GM18508 (cell line): ENCODE data around the gene PLCD1.
"Not testable (repeated sequence)": the region's sequence is repeated elsewhere in the genome, so short reads cannot be mapped to it uniquely, and the experiment has no call there.

Experiments
- ATAC-seq: cut with Tn5 transposase; IDR thresholded peaks from one replicate; pipeline ENCODE4 v1.9.1; 2021; ENCODE audit warnings: moderate number of reproducible peaks; ENCODE audit not compliant: insufficient read depth, unreplicated experiment

The PLCD1 gene

GRCh38 chr3:38029400-38030125 is at the start of gene PLCD1:
Gene PLCD1 (minus strand): TSS chr3:38029642. CDS start chr3:38029539, 103 bp downstream.
- ATAC-seq = no peak

DNA sequence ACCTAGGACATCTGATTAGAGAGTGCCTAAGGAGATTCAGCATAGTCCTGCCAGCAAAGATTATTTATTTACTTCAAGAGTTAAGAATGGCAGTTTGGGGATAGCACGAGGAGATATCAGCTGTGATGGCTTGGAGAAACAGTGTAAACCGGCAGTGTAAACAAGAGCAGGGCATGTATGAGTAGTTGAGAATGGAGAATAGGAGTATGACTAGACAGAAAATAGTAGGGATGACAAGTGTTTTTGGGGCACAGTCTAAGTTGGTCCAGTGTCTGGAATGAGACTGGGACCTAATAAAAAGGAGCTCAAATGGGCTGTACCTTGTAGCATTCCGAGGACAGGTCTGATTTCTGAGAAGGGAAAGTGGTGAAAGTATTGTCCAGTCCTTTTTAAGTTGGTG is 47.6 kb upstream of the PLCD1 start:
- not testable (repeated sequence) for ATAC-seq

DNA sequence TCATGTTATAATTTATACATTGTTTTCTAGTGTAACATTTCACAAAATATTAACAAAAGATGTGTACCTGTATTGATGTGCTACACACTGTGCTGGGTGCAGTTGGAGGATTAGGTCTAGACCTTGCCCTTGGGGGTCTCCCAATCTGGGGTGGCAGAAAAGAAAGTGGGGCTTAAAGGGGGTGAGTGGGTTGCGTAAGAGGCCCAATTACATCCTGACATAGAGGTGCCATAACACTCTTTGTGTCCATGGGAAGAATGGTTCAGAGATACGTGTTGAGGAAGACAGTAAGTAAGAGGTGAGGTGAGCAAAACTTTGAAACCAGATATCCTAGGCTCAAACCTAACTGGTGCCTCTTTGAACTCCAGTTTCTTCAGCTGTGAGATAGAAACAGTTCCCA is 40.6 kb upstream of the PLCD1 start:
- no peak for ATAC-seq

GRCh38 chr3:38067508-38068233 is 38.2 kb upstream of the PLCD1 start:
- no peak for ATAC-seq

DNA sequence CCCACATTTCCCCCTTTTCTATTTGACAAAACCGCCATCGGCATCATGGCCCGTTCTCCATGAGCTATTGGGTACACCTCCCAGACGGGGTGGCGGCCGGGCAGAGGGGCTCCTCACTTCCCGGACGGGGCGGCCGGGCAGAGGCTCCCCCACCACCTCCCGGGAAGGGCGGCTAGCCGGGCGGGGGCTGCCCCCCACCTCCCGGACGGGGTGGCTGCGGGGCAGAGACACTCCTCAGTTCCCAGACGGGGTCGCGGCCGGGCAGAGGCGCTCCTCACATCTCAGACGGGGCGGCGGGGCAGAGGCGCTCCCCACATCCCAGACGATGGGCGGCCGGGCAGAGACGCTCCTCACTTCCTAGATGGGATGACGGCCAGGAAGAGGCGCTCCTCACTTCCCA is 35.0 kb upstream of the PLCD1 start:
- ATAC-seq = not testable (repeated sequence)

- ATAC-seq = no peak
Observed at GRCh38 chr3:38062809-38063208, 33.4 kb upstream of the PLCD1 start.

- no peak for ATAC-seq
Observed at GRCh38 chr3:38059591-38059990, 30.1 kb upstream of the PLCD1 start.

- no peak for ATAC-seq
Observed at GRCh38 chr3:38059148-38059547, 29.7 kb upstream of the PLCD1 start.

- ATAC-seq = no peak
Observed at GRCh38 chr3:38054499-38055001, 25.1 kb upstream of the PLCD1 start.

GRCh38 chr3:38053813-38054498 is 24.5 kb upstream of the PLCD1 start:
- ATAC-seq = not testable (repeated sequence)

DNA sequence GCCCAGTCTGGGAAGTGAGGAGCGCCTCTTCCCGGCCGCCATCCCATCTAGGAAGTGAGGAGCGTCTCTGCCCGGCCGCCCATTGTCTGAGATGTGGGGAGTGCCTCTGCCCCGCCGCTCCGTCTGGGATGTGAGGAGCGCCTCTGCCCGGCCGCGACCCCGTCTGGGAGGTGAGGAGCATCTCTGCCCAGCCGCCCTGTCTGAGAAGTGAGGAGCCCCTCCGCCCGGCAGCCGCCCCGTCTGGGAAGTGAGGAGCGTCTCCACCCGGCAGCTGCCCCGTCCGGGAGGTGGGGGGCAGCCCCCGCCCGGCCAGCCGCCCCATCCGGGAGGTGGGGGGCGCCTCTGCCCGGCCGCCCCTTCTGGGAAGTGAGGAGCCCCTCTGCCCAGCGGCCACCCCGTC is 23.8 kb upstream of the PLCD1 start:
- not testable (repeated sequence) for ATAC-seq

DNA sequence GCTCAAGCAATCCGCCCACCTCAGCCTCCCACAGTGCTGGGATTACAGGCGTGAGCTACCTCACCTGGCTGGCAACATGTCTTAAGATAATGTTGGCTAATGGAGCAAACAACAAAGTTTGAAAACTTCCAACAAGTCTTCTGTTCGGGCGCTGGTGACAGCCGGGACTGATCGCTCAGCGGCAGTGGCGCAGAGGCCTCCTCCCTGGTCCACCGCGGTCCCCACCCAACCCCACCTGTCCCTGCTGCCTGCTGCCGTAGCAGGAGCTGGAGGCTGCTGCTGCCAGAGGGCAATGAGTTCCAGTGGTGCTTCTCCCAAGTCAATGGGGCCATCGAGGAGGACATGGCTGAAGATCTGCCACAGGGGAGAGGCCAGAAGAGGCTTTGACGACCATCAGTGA is 21.7 kb upstream of the PLCD1 start:
- no peak for ATAC-seq

- ATAC-seq = no peak
Observed at GRCh38 chr3:38049358-38050126, 20.1 kb upstream of the PLCD1 start.

- ATAC-seq = no peak
Observed at GRCh38 chr3:38047896-38048295, 18.5 kb upstream of the PLCD1 start.

DNA sequence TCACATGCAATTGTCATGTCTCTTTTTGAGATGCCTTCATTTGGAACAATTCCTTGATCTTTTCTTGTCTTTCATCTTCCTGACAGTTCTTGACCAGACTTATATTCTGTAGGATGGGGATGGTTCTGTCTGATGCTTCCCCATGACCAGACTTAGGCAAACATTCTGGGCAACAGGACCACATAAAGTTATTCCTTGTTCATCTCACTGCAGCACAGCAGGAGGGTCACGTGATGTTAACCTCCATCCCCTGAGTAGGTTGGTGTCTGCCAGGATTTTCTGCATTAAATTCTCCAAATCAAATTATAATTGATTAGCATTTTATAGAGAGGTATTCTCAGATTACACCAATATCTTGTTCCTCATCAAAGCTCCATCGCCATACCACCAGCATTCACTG is 17.4 kb upstream of the PLCD1 start:
- ATAC-seq = no peak

DNA sequence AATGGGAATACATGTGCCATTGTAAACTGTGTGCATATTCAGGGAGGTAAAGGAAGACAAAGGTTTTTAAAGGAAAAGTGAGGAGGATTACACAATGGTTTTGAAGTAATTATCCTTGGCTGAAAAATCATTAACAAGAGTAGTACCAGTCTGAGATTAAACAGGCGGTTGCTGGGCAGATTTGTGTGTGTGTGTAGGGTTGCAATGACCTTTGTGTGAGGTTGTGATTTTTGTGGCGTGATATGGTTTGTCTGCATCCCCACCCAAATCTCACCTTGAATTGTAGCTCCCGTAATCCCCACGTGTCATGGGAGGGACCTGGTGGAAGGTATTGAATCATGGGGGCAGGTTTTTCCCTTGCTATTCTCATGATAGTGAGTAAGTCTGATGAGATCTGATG is 16.6 kb upstream of the PLCD1 start:
- no peak for ATAC-seq

DNA sequence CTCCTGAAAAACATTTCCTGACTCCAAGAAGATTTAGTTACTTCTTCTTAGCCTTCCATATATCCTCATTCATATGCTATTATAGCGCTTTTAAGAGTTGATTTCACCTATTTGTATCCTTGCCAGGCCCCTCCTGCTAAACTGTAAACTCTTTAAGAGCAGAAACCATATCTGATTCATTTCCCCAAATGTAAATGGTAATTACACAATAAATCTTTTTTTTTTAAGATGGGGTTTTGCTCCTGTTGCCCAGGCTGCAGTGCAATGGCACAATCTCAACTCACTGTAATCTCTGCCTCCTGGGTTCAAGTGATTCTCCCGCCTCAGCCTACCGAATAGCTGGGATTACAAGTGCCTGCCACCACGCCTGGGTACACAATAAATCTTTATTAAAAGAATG is 14.0 kb upstream of the PLCD1 start:
- no peak for ATAC-seq

GRCh38 chr3:38040401-38040800 is 11.0 kb upstream of the PLCD1 start:
- ATAC-seq = no peak

- peak; percentile 47 for ATAC-seq
Observed at GRCh38 chr3:38039899-38040261, 10.4 kb upstream of the PLCD1 start.

DNA sequence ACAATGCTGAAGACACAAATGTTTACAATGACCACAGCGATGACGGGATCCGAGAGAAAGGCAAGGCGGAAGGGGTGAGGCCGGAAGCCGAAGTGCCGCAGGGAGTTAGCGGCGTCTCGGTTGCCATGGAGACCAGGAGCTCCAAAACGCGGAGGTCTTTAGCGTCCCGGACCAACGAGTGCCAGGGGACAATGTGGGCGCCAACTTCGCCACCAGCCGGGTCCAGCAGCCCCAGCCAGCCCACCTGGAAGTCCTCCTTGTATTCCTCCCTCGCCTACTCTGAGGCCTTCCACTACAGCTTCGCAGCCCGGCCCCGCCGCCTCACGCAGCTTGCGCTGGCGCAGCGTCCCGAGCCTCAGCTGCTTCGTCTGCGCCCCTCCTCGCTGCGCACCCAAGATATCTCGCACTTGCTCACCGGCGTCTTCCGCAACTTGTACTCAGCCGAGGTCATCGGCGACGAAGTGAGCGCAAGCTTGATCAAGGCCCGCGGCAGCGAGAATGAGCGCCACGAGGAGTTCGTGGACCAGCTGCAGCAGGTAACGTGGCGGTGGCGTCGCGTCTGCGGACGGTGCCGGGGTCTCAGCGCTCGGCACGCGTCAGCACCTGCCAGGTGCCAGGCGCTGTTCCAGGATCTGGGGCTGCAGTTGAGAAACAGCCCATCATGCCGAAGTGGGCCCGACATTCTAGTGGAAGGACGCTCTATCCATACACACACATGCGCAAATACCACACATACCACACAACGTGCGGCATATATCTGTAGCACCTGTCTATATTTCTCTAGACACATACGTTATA is 9.9 kb upstream of the PLCD1 start, which contains the start of gene DLEC1:
DLEC1 (plus strand) TSS at position 108 of the 798 bp plus-strand sequence; CDS start at position 126, 18 bp downstream.
- peak; percentile 58 for ATAC-seq
